Fibroblast of the conjunctiva (primary cell): ENCODE results near the gene DEFB114.
"Not testable (repeated sequence)": the region's sequence is repeated elsewhere in the genome, so short reads cannot be mapped to it uniquely, and the experiment has no call there.

ENCODE experiments used
- DNase-seq: peaks from one replicate; pipeline ENCODE4 v3.0.0-alpha.2; 2010; ENCODE audit warnings: low read depth

The DEFB114 gene

GRCh38 chr6:49964064-49964463 lies at the start of gene DEFB114:
Gene DEFB114 (minus strand): TSS chr6:49964164. CDS start chr6:49964105, 59 bp downstream.
- DNase-seq: no peak

GRCh38 chr6:50007819-50008218 lies 43.9 kb upstream of the DEFB114 start:
- no peak for DNase-seq

GRCh38 chr6:50003139-50003538 lies 39.2 kb upstream of the DEFB114 start:
- no peak for DNase-seq

DNA sequence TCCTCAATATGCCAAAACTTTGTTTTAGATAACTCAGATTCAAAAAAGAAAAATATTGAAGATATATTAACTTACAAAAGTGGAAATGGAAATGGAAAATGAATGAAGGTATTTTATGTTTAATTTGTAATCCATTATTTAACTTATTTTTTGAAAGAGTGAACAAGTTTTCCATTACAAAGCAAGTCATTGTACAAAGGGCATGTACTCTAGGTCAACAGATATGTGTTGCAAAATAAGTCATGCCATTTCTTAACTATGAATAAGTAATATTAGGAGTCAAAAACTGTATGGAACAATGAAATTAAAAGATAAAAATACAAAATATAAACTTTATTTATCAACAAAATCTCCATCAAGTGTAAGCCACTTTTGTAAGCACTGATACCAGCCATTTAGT lies 31.3 kb upstream of the DEFB114 start:
- no peak for DNase-seq

DNA sequence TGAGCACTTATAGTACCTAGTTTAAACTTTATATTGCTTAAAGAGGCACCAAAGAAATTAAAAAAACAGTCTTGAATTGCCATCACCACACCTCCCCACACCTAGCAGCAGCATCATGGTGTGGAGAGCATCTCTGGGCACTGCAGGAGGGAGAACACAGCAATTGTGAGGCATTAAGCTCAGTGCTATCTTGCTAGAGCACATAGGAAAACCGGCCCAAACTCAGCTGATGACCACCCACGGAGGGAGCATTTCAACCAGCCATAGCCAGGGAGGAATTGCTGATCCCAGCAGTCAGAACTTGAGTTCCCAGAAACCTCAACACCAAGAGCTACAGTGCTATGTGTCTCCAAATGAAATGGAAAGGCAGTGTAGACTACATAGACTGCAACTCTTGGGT lies 24.9 kb upstream of the DEFB114 start:
- no peak for DNase-seq

DNA sequence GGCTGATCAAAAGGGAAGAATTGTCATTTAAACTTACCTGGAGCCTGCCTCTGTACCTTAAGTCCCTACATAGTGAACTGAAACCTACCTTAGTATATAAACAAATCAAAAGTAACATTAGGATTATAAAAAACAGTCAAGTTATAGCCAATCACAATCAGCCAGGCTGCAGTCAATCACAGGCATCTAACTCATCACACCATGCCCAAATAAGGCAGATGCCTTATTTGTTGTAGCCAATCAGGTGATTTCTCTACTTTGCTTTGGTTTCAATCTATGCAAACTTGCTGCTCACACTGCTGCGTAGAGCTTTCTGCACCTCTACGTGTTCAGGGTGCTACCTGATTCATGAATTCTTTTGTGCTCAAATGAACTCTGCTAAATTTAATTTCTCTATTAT lies 23.8 kb upstream of the DEFB114 start:
- DNase-seq: no peak

- no peak for DNase-seq
Measured at GRCh38 chr6:49986551-49986950, 22.6 kb upstream of the DEFB114 start.

DNA sequence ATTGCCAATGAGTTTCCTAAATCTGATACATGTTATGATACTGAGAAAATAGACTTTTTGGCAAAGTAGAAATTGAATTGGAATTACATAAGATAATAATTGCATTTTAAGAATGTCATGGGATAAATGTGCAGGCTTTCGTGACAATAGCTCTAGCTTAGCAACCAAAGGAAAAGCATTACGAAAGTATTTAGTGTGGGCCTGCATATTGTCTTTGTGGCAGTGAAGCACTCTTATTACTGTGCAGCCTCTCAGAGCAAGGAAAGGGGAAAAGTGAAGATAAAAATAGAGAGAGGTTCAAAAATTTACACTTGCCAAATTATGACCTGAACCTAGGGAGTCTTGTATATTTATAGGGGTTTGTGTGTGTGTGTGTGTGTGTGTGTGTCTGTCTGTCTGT lies 18.1 kb upstream of the DEFB114 start:
- DNase-seq: no peak

DNA sequence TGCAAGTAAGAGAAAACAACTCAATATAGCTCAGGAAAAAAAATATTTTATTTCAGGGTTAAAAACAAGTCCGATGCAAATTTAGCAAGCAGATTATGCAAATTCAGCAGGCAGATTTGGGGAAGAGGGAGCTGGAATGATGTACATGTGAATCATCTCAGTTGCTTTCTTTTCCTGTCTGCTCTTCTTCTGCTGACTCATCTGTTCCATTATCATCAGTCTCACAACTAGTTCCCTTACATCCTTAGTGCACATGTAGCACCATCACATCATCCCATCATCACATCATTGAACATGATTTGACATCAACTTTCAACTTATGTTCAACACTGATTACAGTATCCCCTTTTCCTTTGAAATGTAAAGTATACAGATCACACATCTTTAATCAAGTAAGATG lies 16.9 kb upstream of the DEFB114 start:
- no peak for DNase-seq

GRCh38 chr6:49979584-49979983 lies 15.6 kb upstream of the DEFB114 start:
- no peak for DNase-seq

DNA sequence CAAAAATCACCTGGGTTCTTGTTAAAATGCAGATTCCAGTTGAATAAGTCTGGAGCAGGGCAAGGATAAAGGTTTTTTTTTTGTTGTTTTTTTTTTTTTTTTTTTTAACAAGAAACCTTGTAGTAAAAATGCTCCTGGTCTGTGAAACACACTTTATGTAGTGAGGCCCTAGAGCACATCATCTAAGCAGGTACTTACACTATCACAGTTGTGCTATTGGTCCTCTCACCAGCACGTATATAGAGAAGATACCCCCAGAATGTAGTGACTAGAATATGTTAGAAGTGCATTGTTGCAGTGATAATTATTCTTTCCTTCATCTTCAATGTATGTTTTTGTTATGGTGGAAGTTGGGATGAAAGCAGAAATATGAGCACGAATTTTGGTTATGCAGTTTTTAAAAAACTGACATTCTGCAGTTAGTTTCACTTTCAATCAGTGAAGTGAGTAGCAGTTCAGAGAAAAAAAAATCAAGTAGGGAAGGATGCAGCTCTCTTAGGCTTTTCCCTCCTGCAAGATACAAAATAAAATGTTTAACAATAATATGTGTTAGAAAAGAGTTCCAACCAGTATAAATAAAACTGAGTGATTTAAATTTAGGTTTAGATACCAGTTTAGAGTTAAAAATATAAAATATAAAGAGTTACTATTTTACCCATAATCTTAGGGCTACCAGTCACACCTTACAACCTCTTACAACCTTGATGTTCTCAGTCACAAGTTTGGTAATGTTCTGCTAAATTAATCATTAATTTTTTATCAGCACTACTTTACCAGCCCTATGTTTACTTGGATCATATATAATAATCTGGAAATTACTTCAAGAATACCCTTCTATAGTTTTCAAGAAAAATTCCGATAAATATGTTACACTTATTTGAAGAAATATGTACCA lies 14.6 kb upstream of the DEFB114 start:
- DNase-seq: no peak

DNA sequence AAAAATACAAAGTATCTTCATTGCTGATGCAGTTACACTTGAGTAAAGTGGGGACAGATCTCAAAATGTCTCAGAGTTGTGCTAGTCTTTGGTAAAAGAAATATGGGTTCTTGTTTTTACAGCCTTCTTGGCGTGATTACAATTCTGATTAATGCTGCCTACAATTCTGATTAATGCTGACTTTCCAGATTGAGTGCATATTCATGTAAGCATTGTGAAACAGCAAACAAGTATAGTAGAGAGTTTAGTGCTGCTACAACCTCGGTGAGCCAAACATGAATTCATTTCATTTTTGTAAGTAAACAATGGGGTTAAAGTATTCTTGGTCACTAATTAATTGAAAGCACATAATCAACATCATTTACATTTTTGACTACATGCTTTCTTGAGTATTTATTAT lies 5.6 kb upstream of the DEFB114 start, which contains the start of gene DEFB113:
DEFB113 (minus strand) TSS at position 21 of the 400 bp plus-strand sequence; CDS start at position 21, 0 bp downstream.
- DNase-seq: no peak

GRCh38 chr6:49966823-49967222 lies 2.9 kb upstream of the DEFB114 start:
- no peak for DNase-seq

- DNase-seq: no peak
Measured at GRCh38 chr6:49966334-49966733, 2.4 kb upstream of the DEFB114 start.

- no peak for DNase-seq
Measured at GRCh38 chr6:49958180-49958579, 5.8 kb downstream of the DEFB114 start.

DNA sequence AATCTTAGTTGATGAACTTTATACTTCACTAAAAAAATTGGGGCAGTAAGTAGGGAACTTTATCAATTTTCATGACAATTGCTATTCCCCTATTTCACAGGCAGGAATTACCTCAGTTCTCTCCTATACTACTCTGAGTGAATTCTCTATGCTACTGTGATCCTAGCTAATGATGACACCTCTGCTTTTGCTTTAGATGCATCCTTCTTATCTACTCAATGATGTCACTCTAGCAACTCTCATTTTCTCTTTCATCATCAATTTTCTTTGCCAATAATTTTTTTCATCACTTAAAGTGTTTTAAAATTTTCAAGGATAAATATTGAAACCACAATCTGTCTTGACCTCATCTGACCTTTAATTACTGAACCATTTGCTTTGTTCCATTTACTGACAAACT lies 8.1 kb downstream of the DEFB114 start:
- DNase-seq: no peak

DNA sequence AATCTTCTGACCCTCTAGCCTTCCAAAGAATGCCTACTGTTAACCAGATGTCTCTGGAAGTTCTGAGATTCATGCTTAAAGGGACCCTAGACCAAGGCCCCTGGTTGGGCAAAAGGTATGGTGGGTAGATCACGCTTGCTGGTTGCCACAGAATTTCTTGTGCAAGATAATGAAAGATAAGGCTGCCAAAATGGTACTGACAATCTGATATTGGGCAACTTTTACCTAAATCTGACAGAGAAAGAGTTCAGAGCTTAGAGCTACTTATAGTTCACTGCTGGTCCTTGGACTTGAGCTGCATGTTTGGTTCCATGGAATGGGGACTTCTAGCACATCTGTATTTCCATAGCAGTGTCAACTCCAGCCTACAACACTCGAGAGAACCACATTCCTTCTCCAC lies 12.0 kb downstream of the DEFB114 start:
- no peak for DNase-seq

- no peak for DNase-seq
Measured at GRCh38 chr6:49950415-49950751, 13.6 kb downstream of the DEFB114 start.

GRCh38 chr6:49949062-49949461 lies 14.9 kb downstream of the DEFB114 start:
- no peak for DNase-seq

- no peak for DNase-seq
Measured at GRCh38 chr6:49946835-49947234, 17.1 kb downstream of the DEFB114 start.

GRCh38 chr6:49944068-49944467 lies 19.9 kb downstream of the DEFB114 start:
- DNase-seq: not testable (repeated sequence)

DNA sequence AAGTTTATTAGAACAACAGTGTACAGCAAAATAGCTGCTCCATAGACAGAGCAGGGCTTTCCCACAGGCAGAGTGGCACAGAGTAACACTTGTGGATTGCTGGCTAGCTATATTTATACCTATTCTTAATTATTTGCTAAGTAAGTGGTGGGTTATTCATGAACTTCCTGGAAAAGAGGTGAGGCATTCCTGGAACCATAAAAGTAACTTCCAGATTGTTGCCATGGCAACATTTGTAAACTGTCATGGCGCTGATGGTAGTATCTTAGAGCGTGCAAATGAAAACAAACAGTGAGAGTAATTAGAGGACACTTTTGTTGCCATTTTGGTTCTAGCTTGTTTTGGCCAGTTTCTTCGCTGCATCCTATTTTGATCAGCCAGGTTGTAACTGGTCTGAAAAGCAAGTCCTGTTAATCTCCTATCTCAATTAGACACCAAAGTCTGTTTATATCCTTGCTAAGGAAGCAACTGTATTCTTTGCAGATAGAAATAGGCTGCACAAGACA lies 23.9 kb downstream of the DEFB114 start:
- DNase-seq: no peak

GRCh38 chr6:49937811-49938210 lies 26.2 kb downstream of the DEFB114 start:
- DNase-seq: no peak

GRCh38 chr6:49937017-49937416 lies 26.9 kb downstream of the DEFB114 start:
- no peak for DNase-seq
